Erythroblast (primary cell): ENCODE measurements around the gene CALY.

Source experiments
- GATA1 ChIP-seq: IDR thresholded peaks from 2 replicates; pipeline ENCODE4 v1.6.1; 2011; ENCODE audit warnings: low read depth, mild to moderate bottlenecking, control low read depth, low read length, moderate library complexity
- POLR2A ChIP-seq: IDR thresholded peaks from 2 replicates; pipeline ENCODE4 v1.6.1; 2011; ENCODE audit warnings: mild to moderate bottlenecking, low read length

DNA sequence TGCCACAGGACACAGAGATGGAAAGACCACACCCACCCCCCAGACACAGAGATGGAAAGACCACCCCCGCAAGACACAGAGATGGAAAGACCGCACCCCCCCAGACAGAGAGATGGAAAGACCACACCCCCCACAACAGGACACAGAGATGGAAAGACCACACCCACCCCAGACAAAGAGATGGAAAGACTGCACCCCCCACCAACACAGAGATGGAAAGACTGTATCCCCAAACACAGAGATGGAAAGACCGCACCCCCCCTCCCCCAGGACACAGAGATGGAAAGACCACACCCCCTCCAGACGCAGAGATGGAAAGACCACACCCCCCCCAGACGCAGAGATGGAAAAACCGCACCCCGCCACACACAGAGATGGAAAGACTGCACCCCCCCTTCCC, 20.0 kb downstream of the CALY start:
- TF ChIP-seq GATA1 = no peak
- no peak for TF ChIP-seq POLR2A
